Left ventricle myocardium inferior (tissue), 1 donor: ENCODE data around the gene ALDOB. TPM values are rescaled to one million over a fixed set of nuclear protein-coding genes. Genes with fewer than 3 reads are reported as not detected.

ENCODE experiments used
- DNase-seq: peaks from one replicate; pipeline ENCODE4 v3.0.0-alpha.2; 2020
- H3K27ac ChIP-seq: fragments of 200-600 bp; replicated peaks from 2 replicates; pipeline ENCODE4 v1.8.0; 2021
- H3K27me3 ChIP-seq: fragments of 200-600 bp; 2 replicates; pipeline ENCODE4 v1.8.0; 2021; ENCODE audit warnings: low read depth
- H3K36me3 ChIP-seq: fragments of 200-600 bp; 2 replicates; pipeline ENCODE4 v1.8.0; 2021
- H3K4me1 ChIP-seq: fragments of 200-600 bp; 2 replicates; pipeline ENCODE4 v1.8.0; 2021
- H3K4me3 ChIP-seq: fragments of 200-600 bp; 2 replicates; pipeline ENCODE4 v1.8.0; 2021; ENCODE audit warnings: mild to moderate bottlenecking, moderate library complexity
- H3K9me3 ChIP-seq: fragments of 200-600 bp; replicated peaks from 2 replicates; pipeline ENCODE4 v1.8.0; 2021
- intact Hi-C: fragments of 100-400 bp; cut with micrococcal nuclease; formaldehyde crosslinking; loops from one replicate; pipeline ENCODE4 v1.11.0; 2022
- total RNA-seq: library from RNA; stranded (reverse); fragmentation: NEBNext Ultra II Directional; extraction: Animal tissue kit (Norgen Biotek cat#: 25700); gene quantifications from one replicate; pipeline ENCODE4 v1.2.1, GENCODE V29; 2021
- TF ChIP-seq, protein P1 (sequence below): fragments of 200-600 bp; IDR thresholded peaks from 2 replicates; pipeline ENCODE4 v1.8.0; 2021; ENCODE audit warnings: antibody characterized with exemption, mild to moderate bottlenecking, borderline replicate concordance
- donor health status: DM: no; HTN: yes; CAD: no; lungs with severe emphysema.

The ALDOB gene
- total RNA-seq, 1 donor from 2014 or later, result 0.41 TPM

DNA sequence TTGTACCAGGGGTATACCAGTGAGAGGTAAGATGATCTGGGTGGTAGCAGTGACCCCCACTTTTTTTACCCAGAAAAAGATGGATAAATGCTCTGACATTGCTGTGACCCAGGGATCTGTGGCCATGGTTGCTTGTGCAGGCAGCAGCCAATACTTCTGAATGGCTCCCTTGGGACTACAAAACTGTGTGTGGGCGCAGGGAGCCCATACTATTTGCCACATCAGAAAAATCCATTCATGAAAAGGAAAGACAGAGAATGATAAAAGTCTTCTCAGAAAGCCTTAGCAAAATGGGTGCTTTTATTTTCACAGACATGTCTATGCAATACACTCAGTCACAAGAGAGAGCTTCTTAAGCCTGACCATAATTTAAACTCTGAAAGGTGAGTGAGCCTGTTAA lies 37.3 kb upstream of the ALDOB start:
- Histone ChIP-seq H3K9me3 (no peaks in the 10 kb centered on the region), H3K27me3 (no peaks in the 10 kb centered on the region), H3K4me3 (no peak overlapping the region), H3K27ac (no peak overlapping the region), H3K36me3 (peaks cover 51% of the 10 kb centered on the region), H3K4me1 (peaks cover 16% of the 10 kb centered on the region)
- intact Hi-C loops, result no loop called here
- no peak for DNase-seq
- TF ChIP-seq, protein P1, sequence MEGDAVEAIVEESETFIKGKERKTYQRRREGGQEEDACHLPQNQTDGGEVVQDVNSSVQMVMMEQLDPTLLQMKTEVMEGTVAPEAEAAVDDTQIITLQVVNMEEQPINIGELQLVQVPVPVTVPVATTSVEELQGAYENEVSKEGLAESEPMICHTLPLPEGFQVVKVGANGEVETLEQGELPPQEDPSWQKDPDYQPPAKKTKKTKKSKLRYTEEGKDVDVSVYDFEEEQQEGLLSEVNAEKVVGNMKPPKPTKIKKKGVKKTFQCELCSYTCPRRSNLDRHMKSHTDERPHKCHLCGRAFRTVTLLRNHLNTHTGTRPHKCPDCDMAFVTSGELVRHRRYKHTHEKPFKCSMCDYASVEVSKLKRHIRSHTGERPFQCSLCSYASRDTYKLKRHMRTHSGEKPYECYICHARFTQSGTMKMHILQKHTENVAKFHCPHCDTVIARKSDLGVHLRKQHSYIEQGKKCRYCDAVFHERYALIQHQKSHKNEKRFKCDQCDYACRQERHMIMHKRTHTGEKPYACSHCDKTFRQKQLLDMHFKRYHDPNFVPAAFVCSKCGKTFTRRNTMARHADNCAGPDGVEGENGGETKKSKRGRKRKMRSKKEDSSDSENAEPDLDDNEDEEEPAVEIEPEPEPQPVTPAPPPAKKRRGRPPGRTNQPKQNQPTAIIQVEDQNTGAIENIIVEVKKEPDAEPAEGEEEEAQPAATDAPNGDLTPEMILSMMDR, result no peak

DNA sequence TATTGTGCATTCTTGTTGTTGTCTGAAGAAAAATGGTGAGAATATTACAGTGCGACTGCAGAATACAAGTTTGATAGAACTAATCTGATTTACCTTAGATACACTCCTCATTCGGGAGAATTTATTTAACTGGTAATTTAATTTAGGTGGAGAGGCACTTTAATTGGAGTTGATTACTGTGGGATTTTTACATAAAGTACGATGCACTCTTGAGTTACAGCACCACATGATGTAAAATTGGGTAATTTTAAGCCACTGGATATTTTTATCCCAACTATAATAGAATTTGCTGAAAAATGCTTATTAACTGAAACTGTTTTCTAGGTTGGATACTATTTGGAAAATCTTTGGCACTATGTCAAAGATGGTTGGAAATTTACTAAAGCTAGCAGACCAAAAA lies 35.4 kb upstream of the ALDOB start:
- no peak overlapping the region for H3K27ac ChIP-seq
- TF ChIP-seq, protein P1, result no peak
- no peaks in the 10 kb centered on the region for H3K27me3 ChIP-seq
- H3K4me1 ChIP-seq, result no peaks in the 10 kb centered on the region
- H3K36me3 ChIP-seq, result peaks cover 41% of the 10 kb centered on the region
- no peak overlapping the region for H3K4me3 ChIP-seq
- no peak for DNase-seq
- H3K9me3 ChIP-seq, result no peaks in the 10 kb centered on the region
- intact Hi-C loops, result no loop called here

GRCh38 chr9:101470021-101470420 lies 34.4 kb upstream of the ALDOB start:
- H3K36me3 ChIP-seq, result peaks cover 32% of the 10 kb centered on the region
- H3K9me3 ChIP-seq, result no peaks in the 10 kb centered on the region
- TF ChIP-seq, protein P1, result no peak
- H3K4me3 ChIP-seq, result no peak overlapping the region
- H3K27ac ChIP-seq, result no peak overlapping the region
- intact Hi-C loops, result no loop called here
- H3K4me1 ChIP-seq, result peaks cover 6% of the 10 kb centered on the region
- no peak for DNase-seq
- no peaks in the 10 kb centered on the region for H3K27me3 ChIP-seq

- intact Hi-C loops, result no loop called here
- TF ChIP-seq, protein P1, result no peak
- no peak overlapping the region for H3K4me3 ChIP-seq
- no peak for DNase-seq
- H3K4me1 ChIP-seq, result peaks cover 6% of the 10 kb centered on the region
- H3K27ac ChIP-seq, result no peak overlapping the region
- no peaks in the 10 kb centered on the region for H3K27me3 ChIP-seq
- H3K9me3 ChIP-seq, result no peaks in the 10 kb centered on the region
- peaks cover 22% of the 10 kb centered on the region for H3K36me3 ChIP-seq
Observed at GRCh38 chr9:101469026-101469425, 33.5 kb upstream of the ALDOB start.

GRCh38 chr9:101468116-101468515 lies 32.5 kb upstream of the ALDOB start:
- intact Hi-C loops, result no loop called here

More at GRCh38 chr9:101468116-101468515, 32.5 kb upstream of the ALDOB start:
- Histone ChIP-seq H3K27me3 (no peaks in the 10 kb centered on the region), H3K4me1 (peaks cover 6% of the 10 kb centered on the region), H3K9me3 (no peaks in the 10 kb centered on the region), H3K36me3 (peaks cover 13% of the 10 kb centered on the region), H3K27ac (no peak overlapping the region), H3K4me3 (no peak overlapping the region)
- TF ChIP-seq, protein P1, result no peak
- no peak for DNase-seq
